PC-9 (cell line): Measurements from ENCODE around the gene NTM. TPM values are rescaled to one million over a fixed set of nuclear protein-coding genes. Genes with fewer than 3 reads are reported as not detected.

Source experiments
- BruUV-seq: library from RNA; stranded (reverse); fragments of 400-500 nt; replicated peaks from 2 replicates; lab custom pipeline; 2021; lab: Mats Ljungman, UMichigan
- CTCF ChIA-PET: fragments of 300-600 bp; sonication (Branson Sonifier 250); formaldehyde crosslinking; loops from one replicate; lab custom pipeline; 2022; ENCODE audit warnings: antibody characterized with exemption; lab: Charles Lee
- POLR2A ChIA-PET: fragments of 300-600 bp; sonication (Branson Sonifier 250); formaldehyde crosslinking; loops from one replicate; lab custom pipeline; 2022; ENCODE audit warnings: antibody characterized with exemption; ENCODE audit not compliant: unreplicated experiment; lab: Charles Lee
- DNase-seq, 2 experiments: peaks; one replicate each; pipeline versions ENCODE4 v3.0.0 to v3.0.0-alpha.2; 2015 to 2022; ENCODE audit warnings: mixed read lengths in 1 of 2
- H2AFZ ChIP-seq: fragments of 200-600 bp; sonication (generic); 2 replicates; pipeline ENCODE4 v1.8.1; 2017; ENCODE audit warnings: antibody characterized with exemption
- H3F3A ChIP-seq: fragments of 200-600 bp; sonication (generic); 2 replicates; pipeline ENCODE4 v1.8.1; 2017; ENCODE audit warnings: antibody characterized with exemption, mild to moderate bottlenecking, low read depth; ENCODE audit not compliant: insufficient read depth
- H3K27ac ChIP-seq: fragments of 200-600 bp; sonication (generic); 2 replicates; pipeline ENCODE4 v1.6.1; 2016; ENCODE audit warnings: mixed run types
- H3K27me3 ChIP-seq: fragments of 200-600 bp; sonication (generic); 2 replicates; pipeline ENCODE4 v1.6.1; 2016; ENCODE audit warnings: low read depth, mixed run types; ENCODE audit not compliant: insufficient read depth
- H3K36me3 ChIP-seq: fragments of 200-600 bp; sonication (generic); 2 replicates; pipeline ENCODE4 v1.6.1; 2016; ENCODE audit warnings: low read depth, mixed run types
- H3K4me1 ChIP-seq: fragments of 200-600 bp; sonication (generic); replicated peaks from 2 replicates; pipeline ENCODE4 v1.6.1; 2016; ENCODE audit warnings: mixed run types; ENCODE audit not compliant: insufficient read depth
- H3K4me2 ChIP-seq: fragments of 200-600 bp; sonication (generic); 2 replicates; pipeline ENCODE4 v1.6.1; 2017; ENCODE audit warnings: mixed run types
- H3K4me3 ChIP-seq: fragments of 200-600 bp; sonication (generic); 2 replicates; pipeline ENCODE4 v1.6.1; 2016; ENCODE audit warnings: mixed run types
- H3K79me2 ChIP-seq: fragments of 200-600 bp; sonication (generic); 2 replicates; pipeline ENCODE4 v1.6.1; 2017; ENCODE audit warnings: low read depth, mixed run types
- H3K9me2 ChIP-seq: fragments of 200-600 bp; sonication (generic); 2 replicates; pipeline ENCODE4 v1.8.1; 2017; ENCODE audit warnings: mild to moderate bottlenecking; ENCODE audit not compliant: insufficient read depth
- H3K9me3 ChIP-seq: fragments of 200-600 bp; sonication (generic); 2 replicates; pipeline ENCODE4 v1.8.1; 2016; ENCODE audit warnings: low read depth; ENCODE audit not compliant: insufficient read depth
- H4K20me1 ChIP-seq: fragments of 200-600 bp; sonication (generic); 2 replicates; pipeline ENCODE4 v1.8.1; 2017; ENCODE audit not compliant: insufficient read depth
- EZH2 ChIP-seq: fragments of 200-600 bp; sonication (generic); IDR thresholded peaks from 2 replicates; pipeline ENCODE4 v1.8.0; 2017; ENCODE audit warnings: antibody characterized with exemption, low read depth
- intact Hi-C: fragments of 100-400 bp; cut with micrococcal nuclease; formaldehyde crosslinking; loops from one replicate; pipeline ENCODE4 v1.10.0; 2022; ENCODE audit not compliant: unreplicated experiment
- total RNA-seq: library from RNA; stranded (reverse); gene quantifications from 2 replicates; pipeline ENCODE4 v1.2.3, GENCODE V29; 2021
- TF ChIP-seq, protein P1 (sequence below): fragments of 200-600 bp; sonication (generic); conservative IDR thresholded peaks from 2 replicates; pipeline ENCODE4 v1.6.1; 2017; ENCODE audit warnings: mixed run types, antibody characterized with exemption, mild to moderate bottlenecking, moderate library complexity

NTM gene
- total RNA-seq, 1 experiment from 2014 or later, result not detected

DNA sequence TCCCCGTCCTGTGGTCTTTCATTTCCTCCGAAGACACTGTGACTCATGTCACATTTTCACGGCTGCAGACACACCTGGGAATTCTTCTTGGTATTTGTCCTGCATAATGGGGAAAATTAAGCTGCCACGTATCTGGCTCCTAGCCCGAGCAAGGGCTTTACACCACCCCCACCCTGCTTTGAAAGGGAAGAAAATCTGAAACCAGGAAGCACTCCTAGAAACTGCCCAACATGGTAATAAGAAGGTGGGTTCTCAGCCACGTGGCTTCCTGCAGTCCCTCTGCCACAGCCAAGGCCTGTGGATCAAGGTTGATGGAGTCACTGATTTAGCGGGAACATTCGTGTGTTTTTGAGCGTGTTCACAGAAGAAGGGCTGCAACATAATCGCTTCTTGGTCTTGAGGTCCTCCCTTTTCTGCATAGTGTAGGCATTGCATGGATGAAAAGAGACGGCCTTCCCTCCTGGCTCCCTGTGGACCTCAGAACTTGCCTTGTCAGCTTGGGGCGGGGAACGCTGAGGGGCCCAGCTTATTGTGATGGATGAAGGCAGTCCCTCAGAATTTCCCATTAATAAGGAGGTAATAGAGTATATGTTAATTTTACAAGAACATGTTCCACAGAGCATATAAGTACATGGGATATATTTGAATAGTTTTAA, 292.0 kb downstream of the NTM start:
- Histone ChIP-seq H2AFZ (no peak overlapping the region), H3K9me3 (no peaks in the 10 kb centered on the region), H3F3A (no peaks in the 10 kb centered on the region), H3K79me2 (no peaks in the 10 kb centered on the region), H3K27me3 (peaks cover 70% of the 10 kb centered on the region), H3K27ac (no peak overlapping the region), H3K36me3 (no peaks in the 10 kb centered on the region), H3K4me1 (no peaks in the 10 kb centered on the region), H3K9me2 (no peaks in the 10 kb centered on the region), H3K4me3 (no peak overlapping the region), H4K20me1 (no peaks in the 10 kb centered on the region; the same call in 1 of the 2 replicates), H3K4me2 (no peak overlapping the region)
- DNase-seq, result no peak
- ChIA-PET POLR2A (no interaction called here), CTCF (no interaction called here)
- intact Hi-C loops, result no loop called here
- BruUV-seq, result no TSS peak
- TF ChIP-seq, protein P1, sequence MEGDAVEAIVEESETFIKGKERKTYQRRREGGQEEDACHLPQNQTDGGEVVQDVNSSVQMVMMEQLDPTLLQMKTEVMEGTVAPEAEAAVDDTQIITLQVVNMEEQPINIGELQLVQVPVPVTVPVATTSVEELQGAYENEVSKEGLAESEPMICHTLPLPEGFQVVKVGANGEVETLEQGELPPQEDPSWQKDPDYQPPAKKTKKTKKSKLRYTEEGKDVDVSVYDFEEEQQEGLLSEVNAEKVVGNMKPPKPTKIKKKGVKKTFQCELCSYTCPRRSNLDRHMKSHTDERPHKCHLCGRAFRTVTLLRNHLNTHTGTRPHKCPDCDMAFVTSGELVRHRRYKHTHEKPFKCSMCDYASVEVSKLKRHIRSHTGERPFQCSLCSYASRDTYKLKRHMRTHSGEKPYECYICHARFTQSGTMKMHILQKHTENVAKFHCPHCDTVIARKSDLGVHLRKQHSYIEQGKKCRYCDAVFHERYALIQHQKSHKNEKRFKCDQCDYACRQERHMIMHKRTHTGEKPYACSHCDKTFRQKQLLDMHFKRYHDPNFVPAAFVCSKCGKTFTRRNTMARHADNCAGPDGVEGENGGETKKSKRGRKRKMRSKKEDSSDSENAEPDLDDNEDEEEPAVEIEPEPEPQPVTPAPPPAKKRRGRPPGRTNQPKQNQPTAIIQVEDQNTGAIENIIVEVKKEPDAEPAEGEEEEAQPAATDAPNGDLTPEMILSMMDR, result no peak
- no peak for TF ChIP-seq EZH2

DNA sequence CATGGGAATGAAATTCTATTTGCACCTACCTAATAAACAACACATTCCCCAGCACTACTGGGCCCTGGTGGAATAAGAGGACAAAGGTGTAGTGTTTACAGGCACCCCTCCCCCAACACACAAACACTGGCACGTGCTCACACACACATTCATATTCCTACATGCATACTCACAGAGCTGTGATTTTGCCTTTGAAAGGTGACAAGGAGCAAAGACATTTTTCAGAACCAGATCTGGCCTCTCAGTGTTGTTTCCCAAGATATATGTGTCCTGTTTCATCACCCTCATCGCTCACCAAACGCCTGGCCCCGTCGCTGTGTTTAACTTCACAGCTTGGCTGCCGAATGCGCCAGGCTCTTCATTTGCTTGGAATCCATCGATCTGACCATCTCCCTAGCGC, 292.6 kb downstream of the NTM start:
- Histone ChIP-seq H3K9me2 (no peaks in the 10 kb centered on the region), H3K4me2 (no peak overlapping the region), H3K9me3 (no peaks in the 10 kb centered on the region), H3F3A (no peaks in the 10 kb centered on the region), H3K36me3 (no peaks in the 10 kb centered on the region), H2AFZ (no peak overlapping the region), H3K27ac (no peak overlapping the region), H3K4me1 (no peaks in the 10 kb centered on the region), H3K27me3 (peaks cover 64% of the 10 kb centered on the region), H3K79me2 (no peaks in the 10 kb centered on the region), H3K4me3 (no peak overlapping the region), H4K20me1 (no peaks in the 10 kb centered on the region; the same call in 1 of the 2 replicates)
- TF ChIP-seq, protein P1, result no peak
- no peak for TF ChIP-seq EZH2
- intact Hi-C loops, result no loop called here
- DNase-seq, result no peak
- CTCF ChIA-PET, result no interaction called here
- no TSS peak for BruUV-seq
- POLR2A ChIA-PET, result no interaction called here

DNA sequence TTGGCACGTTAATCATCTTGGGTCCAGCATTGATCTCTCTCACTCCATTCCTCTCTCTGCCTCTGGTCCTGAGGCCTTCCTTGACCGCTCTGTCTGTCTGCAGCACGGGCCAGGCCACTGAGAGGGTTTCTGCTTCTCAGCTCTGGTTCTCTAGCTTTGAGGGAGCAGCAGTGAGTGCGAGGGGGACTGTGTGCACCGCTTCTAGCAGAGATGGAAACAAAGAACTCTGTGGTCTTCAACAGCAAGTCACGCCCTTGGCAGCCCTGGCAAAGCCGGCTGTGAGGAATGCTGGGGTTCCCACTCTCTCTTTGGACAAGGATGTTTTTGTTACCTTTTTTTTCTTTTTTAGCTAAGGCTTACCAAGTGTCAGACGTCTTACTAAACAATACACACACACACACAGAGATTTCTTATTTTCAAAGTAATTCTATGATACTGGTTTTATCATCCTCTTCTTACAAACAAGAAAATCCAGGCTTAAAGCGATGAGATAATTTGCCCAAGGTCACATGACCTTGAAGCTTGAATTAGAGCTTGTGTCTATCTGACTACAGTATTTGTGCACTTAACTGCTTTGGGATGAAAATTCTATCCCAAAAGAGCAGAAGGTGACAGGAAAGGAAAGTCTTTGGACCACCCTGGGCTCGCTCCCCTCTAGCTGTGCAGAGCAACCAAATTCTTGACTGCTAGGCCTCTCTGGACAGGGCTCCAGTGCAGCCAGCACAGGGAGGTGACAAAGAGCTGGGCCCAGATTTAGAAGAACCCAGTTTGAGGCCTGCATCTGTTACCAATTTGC, 293.2 kb downstream of the NTM start:
- intact Hi-C loops, result no loop called here
- Histone ChIP-seq H3K27ac (no peak overlapping the region), H3K36me3 (no peaks in the 10 kb centered on the region), H3K9me2 (no peaks in the 10 kb centered on the region), H3K4me3 (no peak overlapping the region), H3K9me3 (no peaks in the 10 kb centered on the region), H3K4me2 (no peak overlapping the region), H3K4me1 (no peaks in the 10 kb centered on the region), H2AFZ (no peak overlapping the region), H3K27me3 (peaks cover 58% of the 10 kb centered on the region), H4K20me1 (no peaks in the 10 kb centered on the region; the same call in 1 of the 2 replicates), H3F3A (no peaks in the 10 kb centered on the region), H3K79me2 (no peaks in the 10 kb centered on the region)
- POLR2A ChIA-PET, result no interaction called here
- no peak for DNase-seq
- BruUV-seq, result no TSS peak
- CTCF ChIA-PET, result no interaction called here
- no peak for TF ChIP-seq EZH2
- TF ChIP-seq, protein P1, result no peak
